HepG2 (cell line): ENCODE measurements around the gene PAXIP1. TPM values are rescaled to one million over a fixed set of nuclear protein-coding genes. Genes with fewer than 3 reads are reported as not detected.

Experiments used
- ATAC-seq: fragments of 200-7000 bp; cut with Tn5 transposase; 3 replicates; pipeline ENCODE4 v1.9.1; 2020; ENCODE audit warnings: mild to moderate bottlenecking, moderate library complexity
- BruUV-seq: library from RNA; stranded (reverse); fragments of 400-500 nt; replicated peaks from 2 replicates; lab custom pipeline; 2021; lab: Mats Ljungman, UMichigan
- CTCF ChIA-PET: fragments of 300-600 bp; formaldehyde crosslinking; extraction: SDS; loops from one replicate; lab custom pipeline; 2021; ENCODE audit warnings: low total read pairs, inconsistent platforms, low intra/inter-chr PET ratio; lab: Yijun Ruan, JAX
- POLR2A ChIA-PET: fragments of 350-600 bp; sonication (Branson Sonifier 250); formaldehyde crosslinking; loops from one replicate; lab custom pipeline; 2020; ENCODE audit warnings: antibody characterized with exemption, inconsistent platforms; lab: Yijun Ruan, JAX
- DNase-seq: peaks from one replicate; pipeline ENCODE4 v3.0.0-alpha.2; 2015; ENCODE audit warnings: low spot score
- FAIRE-seq: peaks from 3 replicates; lab custom pipeline; 2011; peaks lifted over from hg19 to GRCh38; lab: Jason Lieb, UNC
- H2AFZ ChIP-seq: one replicate; pipeline ENCODE4 v1.6.1; 2011; ENCODE audit warnings: low read length, inconsistent platforms
- H3K27ac ChIP-seq: fragments of 300-600 bp; 3 replicates; pipeline ENCODE4 v1.8.0; 2011; ENCODE audit warnings: mixed run types, mild to moderate bottlenecking, mixed read lengths, low read length, inconsistent platforms; ENCODE audit not compliant: insufficient read depth; ENCODE audit errors: extremely low read length
- H3K27me3 ChIP-seq, 2 experiments: fragments of 200-600 bp in 1 of 2; 2 replicates in 1 of 2; 3 replicates in 1 of 2; pipeline versions ENCODE4 v1.6.0 to v1.8.0; 2011; ENCODE audit warnings: low read length in 2 of 2, mild to moderate bottlenecking in 2 of 2, moderate library complexity in 2 of 2, inconsistent platforms in 1 of 2; ENCODE audit not compliant: insufficient read depth in 2 of 2, control insufficient read depth in 1 of 2
- H3K36me3 ChIP-seq, 2 experiments: fragments of 200-600 bp in 1 of 2; replicated peaks in 1 of 2; 2 replicates in 1 of 2; 3 replicates in 1 of 2; pipeline versions ENCODE4 v1.5.1 to v1.8.0; 2011; ENCODE audit warnings: low read length in 2 of 2, inconsistent platforms in 1 of 2; ENCODE audit not compliant: insufficient read depth in 2 of 2, control insufficient read depth in 1 of 2
- H3K4me1 ChIP-seq: 2 replicates; pipeline ENCODE4 v1.5.1; 2012; ENCODE audit warnings: low read length, inconsistent platforms; ENCODE audit not compliant: insufficient read depth
- H3K4me2 ChIP-seq: 2 replicates; pipeline ENCODE4 v1.6.0; 2011; ENCODE audit warnings: low read depth, low read length, inconsistent platforms
- H3K4me3 ChIP-seq, 3 experiments: fragments of 200-600 bp in 1 of 3; sonication (generic), shearing (Covaris generic) in 1 of 3; replicated peaks in 1 of 3; 2 replicates each; pipeline ENCODE4 v1.5.1; 2011 to 2016; ENCODE audit warnings: low read length in 3 of 3, inconsistent platforms in 2 of 3, low read depth in 2 of 3, mild to moderate bottlenecking in 2 of 3, control low read depth in 1 of 3, mixed read lengths in 1 of 3; ENCODE audit not compliant: insufficient read depth in 1 of 3
- H3K79me2 ChIP-seq: one replicate; pipeline ENCODE4 v1.6.1; 2011; ENCODE audit warnings: low read length, inconsistent platforms; ENCODE audit not compliant: insufficient read depth
- H3K9ac ChIP-seq: 2 replicates; pipeline ENCODE4 v1.6.0; 2011; ENCODE audit warnings: mild to moderate bottlenecking, low read depth, low read length, inconsistent platforms; ENCODE audit not compliant: insufficient read depth
- H3K9me3 ChIP-seq: 2 replicates; pipeline ENCODE4 v1.5.1; 2012; ENCODE audit warnings: mild to moderate bottlenecking, low read length
- H4K20me1 ChIP-seq: 2 replicates; pipeline ENCODE4 v1.6.0; 2011; ENCODE audit warnings: inconsistent platforms, mild to moderate bottlenecking, low read length, moderate library complexity; ENCODE audit not compliant: insufficient read depth
- CBX5 ChIP-seq: sonication (generic); formaldehyde crosslinking; IDR thresholded peaks from 2 replicates; pipeline ENCODE4 v1.4.0; 2020; ENCODE audit warnings: missing genetic modification reagents, borderline replicate concordance
- CEBPB ChIP-seq: IDR thresholded peaks from 2 replicates; pipeline ENCODE4 v1.6.1; 2011; ENCODE audit warnings: low read depth, low read length, improper control_type of control experiment, borderline replicate concordance
- FLYWCH1 ChIP-seq: sonication (generic); formaldehyde crosslinking; IDR thresholded peaks from 2 replicates; pipeline ENCODE4 v1.8.1; 2023; ENCODE audit warnings: mild to moderate bottlenecking, missing genetic modification reagents
- FOXK1 ChIP-seq: sonication (generic); formaldehyde crosslinking; IDR thresholded peaks from 2 replicates; pipeline ENCODE4 v1.4.0; 2020; ENCODE audit warnings: low read depth, missing genetic modification reagents, borderline replicate concordance
- JUN ChIP-seq: sonication (generic); formaldehyde crosslinking; IDR thresholded peaks from 2 replicates; pipeline ENCODE4 v1.4.0; 2020; ENCODE audit warnings: mild to moderate bottlenecking, missing genetic modification reagents
- MEF2D ChIP-seq: sonication (generic); formaldehyde crosslinking; IDR thresholded peaks from 2 replicates; pipeline ENCODE4 v1.5.1; 2020; ENCODE audit warnings: mild to moderate bottlenecking, missing genetic modification reagents
- MNT ChIP-seq: fragments of 450-650 bp; IDR thresholded peaks from 2 replicates; pipeline ENCODE4 v1.6.1; 2016
- NFKB2 ChIP-seq: sonication (generic); formaldehyde crosslinking; IDR thresholded peaks from 2 replicates; pipeline ENCODE4 v1.4.0; 2020; ENCODE audit warnings: missing genetic modification reagents, borderline replicate concordance
- PCBP1 ChIP-seq: fragments of 200-400 bp; formaldehyde crosslinking; IDR thresholded peaks from 2 replicates; pipeline ENCODE4 v1.6.1; 2017; ENCODE audit warnings: mild to moderate bottlenecking, low read depth, low read length, borderline replicate concordance
- REL ChIP-seq: sonication (generic); formaldehyde crosslinking; conservative IDR thresholded peaks from 2 replicates; pipeline ENCODE4 v1.8.0; 2022; ENCODE audit warnings: mild to moderate bottlenecking, missing genetic modification reagents, moderate library complexity
- SMYD3 ChIP-seq: sonication (generic); formaldehyde crosslinking; IDR thresholded peaks from 2 replicates; pipeline ENCODE4 v1.8.1; 2023; ENCODE audit warnings: mild to moderate bottlenecking, missing genetic modification reagents
- TFDP2 ChIP-seq: sonication (generic); formaldehyde crosslinking; IDR thresholded peaks from 2 replicates; pipeline ENCODE4 v1.4.0; 2020; ENCODE audit warnings: missing genetic modification reagents
- ZNF33B ChIP-seq: sonication (generic); formaldehyde crosslinking; IDR thresholded peaks from 2 replicates; pipeline ENCODE4 v1.5.1; 2020; ENCODE audit warnings: mild to moderate bottlenecking, missing genetic modification reagents
- ZNF569 ChIP-seq: sonication (generic); formaldehyde crosslinking; IDR thresholded peaks from 2 replicates; pipeline ENCODE4 v1.5.0; 2020; ENCODE audit warnings: mild to moderate bottlenecking, missing genetic modification reagents, moderate library complexity, borderline replicate concordance
- ZNF691 ChIP-seq: sonication (generic); formaldehyde crosslinking; IDR thresholded peaks from 2 replicates; pipeline ENCODE4 v1.4.0; 2020; ENCODE audit warnings: missing genetic modification reagents, low read depth, mild to moderate bottlenecking, borderline replicate concordance
- ZSCAN21 ChIP-seq: sonication (generic); formaldehyde crosslinking; IDR thresholded peaks from 2 replicates; pipeline ENCODE4 v1.8.0; 2022; ENCODE audit warnings: mild to moderate bottlenecking, missing genetic modification reagents, moderate library complexity, borderline replicate concordance
- WGBS: methylation state at CpG from one replicate; pipeline ENCODE4 v1.1.6; 2017; ENCODE audit warnings: low lambda C conversion rate; 5-methylcytosine and 5-hydroxymethylcytosine counted together
- in situ Hi-C: cut with HindIII; loops from 2 replicates; pipeline ENCODE4 v1.10.0; 2017; ENCODE audit warnings: low pct_unique_long_range_greater_than_20kb; ENCODE audit not compliant: extremely low pct_ligation_motif_present
- intact Hi-C: fragments of 100-400 bp; cut with micrococcal nuclease; formaldehyde crosslinking; loops from one replicate; pipeline ENCODE4 v1.10.0; 2022; ENCODE audit not compliant: unreplicated experiment
- polyA plus RNA-seq, 8 experiments: library from polyadenylated mRNA; depleted of rRNA in 3 of 8; stranded (reverse) in 7 of 8; unstranded in 1 of 8; fragments of >200 nt; fragmentation: Illumina TruSeq in 4 of 8; extraction: Trizol in 4 of 8; gene quantifications; 2 replicates each; pipeline versions ENCODE4 v1.2.1 to v1.2.3, GENCODE V29; 2011 to 2016; ENCODE audit warnings: low read depth in 4 of 8, missing spikeins in 1 of 8, mixed read lengths in 1 of 8; ENCODE audit not compliant: insufficient read depth in 1 of 8
- total RNA-seq, 5 experiments: library from RNA; depleted of rRNA; stranded (reverse); fragments of >200 nt; fragmentation: Illumina TruSeq; extraction: Trizol; gene quantifications; 2 replicates each; pipeline ENCODE4 v1.2.3, GENCODE V29; 2016; ENCODE audit warnings: low read depth in 1 of 5

Gene PAXIP1
- total and polyA plus RNA-seq, 2 of the 13 experiments (the other 11 are each of a cell fraction or from before 2014, with no cell fraction given), result 11.6 to 16.2 TPM

GRCh38 chr7:154910125-154910524, 92.8 kb downstream of the PAXIP1 start:
- ATAC-seq (no peak), FAIRE-seq (no peak), DNase-seq (no peak)
- H3K4me2 ChIP-seq, result no peak overlapping the region
- POLR2A ChIA-PET, result no interaction called here
- H3K27me3 ChIP-seq, result peaks cover 2 to 30% of the 10 kb centered on the region in 2 experiments; a peak in 4 of 5 replicates
- no peaks in the 10 kb centered on the region for H4K20me1 ChIP-seq
- H3K4me3 ChIP-seq, result no peak overlapping the region
- no peak overlapping the region for H3K27ac ChIP-seq
- no peaks in the 10 kb centered on the region for H3K36me3 ChIP-seq
- no peak overlapping the region for H2AFZ ChIP-seq
- intact Hi-C loops (loop anchor here (5.0 kb wide), 1 partner anchor 437 kb away; no protein-coding TSS in a partner anchor), in situ Hi-C loops (no loop called here)
- peaks cover 8% of the 10 kb centered on the region for H3K4me1 ChIP-seq
- WGBS, result 0% methylated on average over 1 of the region's 4 CpGs
- H3K9me3 ChIP-seq, result peaks cover 15% of the 10 kb centered on the region
- TF ChIP-seq ZSCAN21 (CRISPR knock-in tag), result no peak
- no peak for TF ChIP-seq FLYWCH1 (CRISPR knock-in tag)
- TF ChIP-seq ZNF569 (CRISPR knock-in tag), result no peak
- TF ChIP-seq CEBPB, result no peak
- no peak for TF ChIP-seq MEF2D (CRISPR knock-in tag)
- TF ChIP-seq FOXK1 (CRISPR knock-in tag), result no peak
- TF ChIP-seq TFDP2 (CRISPR knock-in tag), result no peak
- TF ChIP-seq ZNF691 (CRISPR knock-in tag), result no peak
- no peak for TF ChIP-seq ZNF33B (CRISPR knock-in tag)
- no peak for TF ChIP-seq MNT
- TF ChIP-seq REL, result no peak
- TF ChIP-seq SMYD3 (CRISPR knock-in tag), result no peak
- TF ChIP-seq PCBP1, result no peak
- no peak for TF ChIP-seq NFKB2 (CRISPR knock-in tag)
- no peak for TF ChIP-seq CBX5
- TF ChIP-seq JUN (CRISPR knock-in tag), result no peak
- H3K9ac ChIP-seq, result no peak overlapping the region
- CTCF ChIA-PET, result no interaction called here
- no TSS peak for BruUV-seq
- no peaks in the 10 kb centered on the region for H3K79me2 ChIP-seq
